Upper lobe of right lung (tissue), 1 donor: ENCODE measurements around the gene IFT80. TPM values are rescaled to one million over a fixed set of nuclear protein-coding genes. Genes with fewer than 3 reads are reported as not detected.

Experiments
- ATAC-seq: fragments of 200-7000 bp; cut with Tn5 transposase; one replicate; pipeline ENCODE4 v1.9.1; 2020; ENCODE audit warnings: mild to moderate bottlenecking, moderate library complexity
- DNase-seq: peaks from one replicate; pipeline ENCODE4 v3.0.0-alpha.2; 2020
- H3K27ac ChIP-seq: fragments of 200-600 bp; one replicate; pipeline ENCODE4 v1.8.0; 2022
- H3K27me3 ChIP-seq: fragments of 200-600 bp; one replicate; pipeline ENCODE4 v1.8.0; 2022; ENCODE audit warnings: mild to moderate bottlenecking
- H3K36me3 ChIP-seq: fragments of 200-600 bp; one replicate; pipeline ENCODE4 v1.8.0; 2022
- H3K4me1 ChIP-seq: fragments of 200-600 bp; one replicate; pipeline ENCODE4 v1.8.0; 2022
- H3K4me3 ChIP-seq: fragments of 200-600 bp; one replicate; pipeline ENCODE4 v1.8.0; 2022; ENCODE audit warnings: mild to moderate bottlenecking
- H3K9me3 ChIP-seq: fragments of 200-600 bp; one replicate; pipeline ENCODE4 v1.8.0; 2022
- CTCF ChIP-seq: fragments of 200-600 bp; IDR thresholded peaks from one replicate; pipeline ENCODE4 v1.8.0; 2022; ENCODE audit warnings: antibody characterized with exemption
- intact Hi-C: fragments of 100-400 bp; cut with DNase I; formaldehyde crosslinking; loops from one replicate; pipeline ENCODE4 v1.11.0; 2022
- total RNA-seq: library from RNA; stranded (reverse); fragmentation: NEBNext Ultra II Directional; extraction: Animal tissue kit (Norgen Biotek cat#: 25700); gene quantifications from one replicate; pipeline ENCODE4 v1.2.1, GENCODE V29; 2021
- donor health status: DM: no; HTN: yes; CAD: no; lungs with severe emphysema.

Gene IFT80
- total RNA-seq, 1 donor from 2014 or later, result 37.1 TPM

- ATAC-seq (no peak), DNase-seq (no peak)
- no peaks in the 10 kb centered on the region for H3K4me1 ChIP-seq
- TF ChIP-seq CTCF, result no peak
- no peak overlapping the region for H3K4me3 ChIP-seq
- H3K9me3 ChIP-seq, result no peaks in the 10 kb centered on the region
- no peaks in the 10 kb centered on the region for H3K36me3 ChIP-seq
- intact Hi-C loops, result no loop called here
- H3K27ac ChIP-seq, result no peak overlapping the region
- H3K27me3 ChIP-seq, result no peaks in the 10 kb centered on the region
Observed at GRCh38 chr3:160346511-160346910, 52.5 kb downstream of the IFT80 start.

GRCh38 chr3:160343132-160343531, 55.9 kb downstream of the IFT80 start:
- peak; percentile 33 for TF ChIP-seq CTCF
- Histone ChIP-seq H3K36me3 (no peaks in the 10 kb centered on the region), H3K27me3 (no peaks in the 10 kb centered on the region), H3K27ac (no peak overlapping the region), H3K4me1 (no peaks in the 10 kb centered on the region), H3K9me3 (no peaks in the 10 kb centered on the region), H3K4me3 (no peak overlapping the region)
- intact Hi-C loops, result loop anchor here (5.0 kb wide), 1 partner anchor 181 kb away; no protein-coding TSS in a partner anchor
- ATAC-seq, result no peak
- DNase-seq, result no peak

GRCh38 chr3:160340351-160340750, 58.7 kb downstream of the IFT80 start:
- Histone ChIP-seq H3K27ac (no peak overlapping the region), H3K4me3 (no peak overlapping the region), H3K27me3 (no peaks in the 10 kb centered on the region), H3K9me3 (no peaks in the 10 kb centered on the region), H3K4me1 (no peaks in the 10 kb centered on the region), H3K36me3 (no peaks in the 10 kb centered on the region)
- no peak for TF ChIP-seq CTCF
- no peak for DNase-seq
- no peak for ATAC-seq
- intact Hi-C loops, result loop anchor here (5.0 kb wide), 1 partner anchor 178 kb away; no protein-coding TSS in a partner anchor

- intact Hi-C loops, result no loop called here
- Histone ChIP-seq H3K36me3 (no peaks in the 10 kb centered on the region), H3K4me1 (no peaks in the 10 kb centered on the region), H3K27me3 (no peaks in the 10 kb centered on the region), H3K27ac (no peak overlapping the region), H3K4me3 (no peak overlapping the region), H3K9me3 (no peaks in the 10 kb centered on the region)
- ATAC-seq (no peak), DNase-seq (no peak)
- no peak for TF ChIP-seq CTCF
Observed at GRCh38 chr3:160331127-160331937, 67.7 kb downstream of the IFT80 start.

- intact Hi-C loops, result no loop called here
- H3K9me3 ChIP-seq, result no peaks in the 10 kb centered on the region
- TF ChIP-seq CTCF, result no peak
- no peak for DNase-seq
- H3K4me3 ChIP-seq, result no peak overlapping the region
- no peaks in the 10 kb centered on the region for H3K27me3 ChIP-seq
- no peak overlapping the region for H3K27ac ChIP-seq
- no peaks in the 10 kb centered on the region for H3K4me1 ChIP-seq
- no peaks in the 10 kb centered on the region for H3K36me3 ChIP-seq
- no peak for ATAC-seq
Observed at GRCh38 chr3:160330690-160331089, 68.3 kb downstream of the IFT80 start.
